ENCODE results near the gene ZFHX3. TPM values are rescaled to one million over a fixed set of nuclear protein-coding genes. Genes with fewer than 3 reads are reported as not detected.

The ZFHX3 gene
- total and polyA plus RNA-seq, 2 of the 8 experiments (the other 6 are each of a cell fraction or from before 2014, with no cell fraction given) = 0.08 to 0.99 TPM

GRCh38 chr16:72927199-72928089 lies 120.5 kb downstream of the ZFHX3 start:
- no peak overlapping the region; the same call in 1 of the 2 replicates for H2BK12ac ChIP-seq (ENCODE audit: low read depth, low read length)
- H2BK20ac ChIP-seq (ENCODE audit: low read length) = no peak overlapping the region
- no peak overlapping the region for H3K23ac ChIP-seq (ENCODE audit: insufficient read length)
- FAIRE-seq (no peak), DNase-seq (ENCODE audit: low read depth in 1 of 2, low spot score in 2 of 2) (no peak)
- H2BK15ac ChIP-seq (ENCODE audit: low read length) = no peak overlapping the region
- no peak overlapping the region for H4K5ac ChIP-seq (ENCODE audit: insufficient read length, low read depth, low read length)
- H3K27ac ChIP-seq (ENCODE audit: low read depth, low read length) = no peak overlapping the region
- no peaks in the 10 kb centered on the region for H3K23me2 ChIP-seq (ENCODE audit: low read depth, low read length)
- H3K27me3 ChIP-seq (replicated peaks in 1 of 4; ENCODE audit: control insufficient read depth in 3 of 4, extremely low read depth in 1 of 4, insufficient read depth in 3 of 4, low read length in 3 of 4) = no peaks in the 10 kb centered on the region
- H2AK5ac ChIP-seq (ENCODE audit: low read depth, low read length) = no peak overlapping the region
- H3K18ac ChIP-seq (ENCODE audit: extremely low read depth, low read length) = no peak overlapping the region
- ChIA-PET POLR2A (ENCODE audit: partially characterized antibody) (no interaction called here), CTCF (ENCODE audit: partially characterized antibody) (interaction anchor here (0.5 to 1.5 kb wide), 3 partner anchors 80 to 197 kb away, joined by 3 to 4 read pairs (median 3); no protein-coding TSS in a partner anchor)
- no peak overlapping the region for H2AFZ ChIP-seq (ENCODE audit: low read length)
- no peak overlapping the region for H4K91ac ChIP-seq (replicated peaks; ENCODE audit: insufficient read length, low read length)
- H2BK5ac ChIP-seq (ENCODE audit: low read depth, low read length) = no peak overlapping the region
- no peaks in the 10 kb centered on the region for H3K36me3 ChIP-seq (ENCODE audit: control insufficient read depth in 2 of 4, insufficient read depth in 4 of 4, low read length in 3 of 4)
- H4K8ac ChIP-seq (ENCODE audit: extremely low read depth, insufficient read depth, low read length) = no peak overlapping the region
- no peak overlapping the region for H3K4me3 ChIP-seq (ENCODE audit: extremely low read depth in 1 of 4, insufficient read depth in 2 of 4, low read depth in 3 of 4, low read length in 4 of 4)
- no peak overlapping the region for H2BK120ac ChIP-seq (replicated peaks; ENCODE audit: low read depth, low read length)
- H3K79me1 ChIP-seq (ENCODE audit: low read depth, low read length) = no peaks in the 10 kb centered on the region
- H3K9ac ChIP-seq (replicated peaks in 1 of 4; ENCODE audit: extremely low read depth in 1 of 4, low read depth in 3 of 4, low read length in 3 of 4) = no peak overlapping the region
- no peak overlapping the region for H3K4ac ChIP-seq (replicated peaks; ENCODE audit: insufficient read length, low read depth, low read length)
- no peaks in the 10 kb centered on the region for H3K79me2 ChIP-seq (ENCODE audit: control insufficient read depth in 1 of 2, insufficient read depth in 2 of 2, low read length in 2 of 2)
- H4K20me1 ChIP-seq (replicated peaks in 1 of 2; ENCODE audit: control insufficient read depth in 1 of 2, insufficient read depth in 2 of 2, low read length in 2 of 2) = no peaks in the 10 kb centered on the region
- peaks cover 0 to 8% (median 5%) of the 10 kb centered on the region in 4 experiments; a peak in 4 of 7 replicates for H3K4me1 ChIP-seq (replicated peaks in 1 of 4; ENCODE audit: control insufficient read depth in 3 of 4, insufficient read depth in 4 of 4, low read length in 3 of 4)
- H3K14ac ChIP-seq (ENCODE audit: insufficient read length) = no peak overlapping the region
- H3K4me2 ChIP-seq (ENCODE audit: insufficient read depth in 1 of 2, low read depth in 2 of 2, low read length in 2 of 2) = no peak overlapping the region
- 90% methylated on average over 25 of the region's 26 CpGs; no CpG with 5 or more reads in 1 of the 2 experiments for WGBS, 2 experiments (ENCODE audit: extremely low coverage in 1 of 2, insufficient coverage in 1 of 2, insufficient read length in 1 of 2, insufficient replicate concordance in 2 of 2, low coverage in 1 of 2, low lambda C conversion rate in 2 of 2, missing lambda C conversion rate in 1 of 2)
- H3K56ac ChIP-seq (replicated peaks; ENCODE audit: insufficient read length, low read depth, low read length) = no peak overlapping the region
- H3K9me3 ChIP-seq (ENCODE audit: insufficient read depth in 2 of 2, low read depth in 1 of 2, low read length in 1 of 2) = no peaks in the 10 kb centered on the region
- no peak for TF ChIP-seq POLR2A (IDR thresholded peaks at IDR 0.05; ENCODE audit: control extremely low read depth in 1 of 2, low read depth in 2 of 2, low read length in 2 of 2)
- TF ChIP-seq POU5F1 (IDR thresholded peaks at IDR 0.05; ENCODE audit: low read depth, low read length) = no peak
- TF ChIP-seq SIN3A (conservative IDR thresholded peaks at IDR 0.05 in 1 of 2, IDR thresholded peaks at IDR 0.05 in 1 of 2; ENCODE audit: low read depth in 1 of 2, low read length in 2 of 2) = no peak
- no peak for TF ChIP-seq SP1 (IDR thresholded peaks at IDR 0.05; ENCODE audit: low read depth, low read length)
- TF ChIP-seq YY1 (IDR thresholded peaks at IDR 0.05; ENCODE audit: low read depth, low read length) = no peak
- TF ChIP-seq SAP30 (IDR thresholded peaks at IDR 0.05; ENCODE audit: insufficient read depth, insufficient replicate concordance, low read length) = no peak
- no peak for TF ChIP-seq RBBP5 (IDR thresholded peaks at IDR 0.05; ENCODE audit: borderline replicate concordance, low read depth, low read length)
- no peak for TF ChIP-seq USF2 (IDR thresholded peaks at IDR 0.05; ENCODE audit: low read length)
- TF ChIP-seq BACH1 (IDR thresholded peaks at IDR 0.05; ENCODE audit: low read length) = no peak
- TF ChIP-seq CTBP2 (IDR thresholded peaks at IDR 0.05; ENCODE audit: borderline replicate concordance, insufficient read depth, insufficient read length, low read length) = no peak
- no peak for TF ChIP-seq CBX8 (IDR thresholded peaks at IDR 0.05; ENCODE audit: borderline replicate concordance, low read depth, low read length)
